IMR-90 (cell line): ENCODE results near the gene TUBA1B. TPM values are rescaled to one million over a fixed set of nuclear protein-coding genes. Genes with fewer than 3 reads are reported as not detected.

Source experiments
- ATAC-seq: fragments of 200-7000 bp; cut with Tn5 transposase; 2 replicates; pipeline ENCODE4 v1.9.1; 2020; ENCODE audit warnings: low read depth, mild to moderate bottlenecking, moderate library complexity
- Bru-seq: library from RNA; stranded (reverse); fragments of 400-500 nt; gene quantifications from one replicate; lab custom pipeline; 2021; lab: Mats Ljungman, UMichigan
- BruChase-seq, 2 experiments: library from RNA; stranded (reverse); fragments of 400-500 nt; gene quantifications; one replicate each; lab custom pipeline; 2021; lab: Mats Ljungman, UMichigan
- BruUV-seq: library from RNA; stranded (reverse); fragments of 400-500 nt; replicated peaks from 2 replicates; lab custom pipeline; 2021; lab: Mats Ljungman, UMichigan
- CTCF ChIA-PET: fragments of 300-600 bp; formaldehyde crosslinking; extraction: SDS; loops from one replicate; lab custom pipeline; 2021; ENCODE audit warnings: antibody characterized with exemption; lab: Yijun Ruan, JAX
- POLR2A ChIA-PET: fragments of 300-600 bp; sonication (Branson Sonifier 250); formaldehyde crosslinking; loops from one replicate; lab custom pipeline; 2022; ENCODE audit warnings: antibody characterized with exemption; ENCODE audit not compliant: unreplicated experiment; lab: Charles Lee
- DNase-seq: peaks from one replicate; pipeline ENCODE4 v3.0.0; 2013
- H2AFZ ChIP-seq: replicated peaks from 2 replicates; pipeline ENCODE3; 2013; ENCODE audit warnings: low read length, mild to moderate bottlenecking; ENCODE audit not compliant: poor library complexity
- H2AK5ac ChIP-seq: 2 replicates; pipeline ENCODE4 v1.6.1; 2013; ENCODE audit warnings: low read depth, low read length, inconsistent platforms
- H2AK9ac ChIP-seq: replicated peaks from 2 replicates; pipeline ENCODE3; 2013; ENCODE audit warnings: mild to moderate bottlenecking, low read depth, low read length, moderate library complexity; ENCODE audit not compliant: poor library complexity
- H2BK120ac ChIP-seq: 2 replicates; pipeline ENCODE4 v1.6.1; 2013; ENCODE audit warnings: low read depth, low read length, inconsistent platforms
- H2BK15ac ChIP-seq: 3 replicates; pipeline ENCODE4 v1.6.1; 2013; ENCODE audit warnings: low read depth, low read length, inconsistent platforms
- H2BK20ac ChIP-seq: 2 replicates; pipeline ENCODE4 v1.6.1; 2013; ENCODE audit warnings: low read depth, mild to moderate bottlenecking, inconsistent platforms, low read length, moderate library complexity
- H2BK5ac ChIP-seq: 2 replicates; pipeline ENCODE4 v1.6.1; 2013; ENCODE audit warnings: mild to moderate bottlenecking, low read depth, low read length, inconsistent platforms; ENCODE audit not compliant: poor library complexity, severe bottlenecking
- H3K14ac ChIP-seq: replicated peaks from 2 replicates; pipeline ENCODE4 v1.6.1; 2013; ENCODE audit warnings: low read depth, low read length, inconsistent platforms
- H3K18ac ChIP-seq: 2 replicates; pipeline ENCODE4 v1.6.1; 2013; ENCODE audit warnings: low read depth, low read length, control low read depth
- H3K23ac ChIP-seq: 2 replicates; pipeline ENCODE4 v1.6.1; 2013; ENCODE audit warnings: low read depth, low read length, inconsistent platforms
- H3K27ac ChIP-seq: 2 replicates; pipeline ENCODE4 v1.5.1; 2013; ENCODE audit warnings: mild to moderate bottlenecking, control low read depth, low read length; ENCODE audit not compliant: insufficient read depth
- H3K27me3 ChIP-seq: 2 replicates; pipeline ENCODE4 v1.6.1; 2013; ENCODE audit warnings: low read length; ENCODE audit not compliant: control insufficient read depth, insufficient read depth
- H3K36me3 ChIP-seq: 2 replicates; pipeline ENCODE4 v1.6.1; 2013; ENCODE audit warnings: low read length, mixed read lengths; ENCODE audit not compliant: control insufficient read depth, insufficient read depth
- H3K4ac ChIP-seq: 2 replicates; pipeline ENCODE4 v1.6.1; 2013; ENCODE audit warnings: low read depth, low read length, inconsistent platforms
- H3K4me1 ChIP-seq: 2 replicates; pipeline ENCODE4 v1.6.1; 2013; ENCODE audit warnings: low read length, mixed read lengths; ENCODE audit not compliant: control insufficient read depth, insufficient read depth
- H3K4me2 ChIP-seq: 2 replicates; pipeline ENCODE4 v1.6.1; 2013; ENCODE audit warnings: low read depth, mild to moderate bottlenecking, control low read depth, low read length, moderate library complexity
- H3K4me3 ChIP-seq: 2 replicates; pipeline ENCODE4 v1.5.1; 2013; ENCODE audit warnings: low read depth, mild to moderate bottlenecking, control low read depth, low read length, moderate library complexity; ENCODE audit not compliant: insufficient read depth
- H3K56ac ChIP-seq: 2 replicates; pipeline ENCODE4 v1.6.1; 2013; ENCODE audit warnings: low read length, inconsistent platforms; ENCODE audit not compliant: insufficient read depth; ENCODE audit errors: extremely low read depth
- H3K79me1 ChIP-seq, 2 experiments: 2 replicates each; pipeline ENCODE4 v1.6.1; 2013; ENCODE audit warnings: low read length in 2 of 2, inconsistent platforms in 1 of 2, low read depth in 1 of 2
- H3K9ac ChIP-seq: 2 replicates; pipeline ENCODE4 v1.6.1; 2013; ENCODE audit warnings: low read depth, low read length, control low read depth
- H3K9me1 ChIP-seq: 2 replicates; pipeline ENCODE4 v1.6.1; 2013; ENCODE audit warnings: low read length, inconsistent platforms; ENCODE audit not compliant: insufficient read depth
- H3K9me3 ChIP-seq: 2 replicates; pipeline ENCODE4 v1.6.1; 2013; ENCODE audit warnings: low read length; ENCODE audit not compliant: control insufficient read depth, insufficient read depth
- H4K20me1 ChIP-seq: 2 replicates; pipeline ENCODE4 v1.6.1; 2013; ENCODE audit warnings: low read length, inconsistent platforms; ENCODE audit not compliant: insufficient read depth
- H4K5ac ChIP-seq: 2 replicates; pipeline ENCODE4 v1.6.1; 2013; ENCODE audit warnings: mild to moderate bottlenecking, low read depth, low read length, control low read depth
- H4K8ac ChIP-seq, 2 experiments: 2 replicates each; pipeline ENCODE4 v1.6.1; 2013; ENCODE audit warnings: low read depth in 2 of 2, low read length in 2 of 2, control low read depth in 1 of 2, inconsistent platforms in 1 of 2
- H4K91ac ChIP-seq: 2 replicates; pipeline ENCODE4 v1.6.1; 2013; ENCODE audit warnings: low read depth, low read length, inconsistent platforms; ENCODE audit not compliant: insufficient read depth
- BHLHE40 ChIP-seq: fragments of 150-350 bp; IDR thresholded peaks from 2 replicates; pipeline ENCODE4 v1.6.1; 2016; ENCODE audit warnings: mild to moderate bottlenecking, low read depth, low read length
- CEBPB ChIP-seq: IDR thresholded peaks from 2 replicates; pipeline ENCODE4 v1.6.1; 2012; ENCODE audit warnings: low read depth, low read length, improper control_type of control experiment
- CHD1 ChIP-seq: IDR thresholded peaks from 2 replicates; pipeline ENCODE4 v1.6.1; 2012; ENCODE audit warnings: low read depth, low read length, improper control_type of control experiment
- CTCF ChIP-seq: conservative IDR thresholded peaks from 2 replicates; pipeline ENCODE4 v1.5.1; 2012; ENCODE audit warnings: mild to moderate bottlenecking, low read depth, low read length, improper control_type of control experiment
- FOS ChIP-seq: fragments of 150-350 bp; IDR thresholded peaks from 2 replicates; pipeline ENCODE4 v1.6.1; 2016; ENCODE audit warnings: low read depth, low read length
- MAFK ChIP-seq: IDR thresholded peaks from 2 replicates; pipeline ENCODE4 v1.6.1; 2012; ENCODE audit warnings: low read depth, low read length, improper control_type of control experiment
- MXI1 ChIP-seq: IDR thresholded peaks from 2 replicates; pipeline ENCODE4 v1.6.1; 2012; ENCODE audit warnings: low read depth, mild to moderate bottlenecking, low read length, moderate library complexity, borderline replicate concordance
- POLR2A ChIP-seq: IDR thresholded peaks from 2 replicates; pipeline ENCODE4 v1.6.1; 2012; ENCODE audit warnings: mild to moderate bottlenecking, low read depth, low read length
- RAD21 ChIP-seq: IDR thresholded peaks from 2 replicates; pipeline ENCODE4 v1.6.1; 2012; ENCODE audit warnings: low read length, improper control_type of control experiment
- RFX5 ChIP-seq: IDR thresholded peaks from 2 replicates; pipeline ENCODE4 v1.8.0; 2012; ENCODE audit warnings: low read depth, mild to moderate bottlenecking, low read length, moderate library complexity
- SMC3 ChIP-seq: fragments of 150-350 bp; IDR thresholded peaks from 2 replicates; pipeline ENCODE4 v1.6.1; 2016; ENCODE audit warnings: low read depth, mild to moderate bottlenecking, antibody characterized with exemption, low read length, moderate library complexity
- USF2 ChIP-seq: fragments of 150-350 bp; IDR thresholded peaks from 2 replicates; pipeline ENCODE4 v1.6.1; 2017; ENCODE audit warnings: mild to moderate bottlenecking, antibody characterized with exemption, low read length, low read depth
- WGBS, 2 experiments: methylation state at CpG; one replicate each; pipeline versions ENCODE4 v1.1.5 to v1.1.7; 2013; ENCODE audit warnings: missing lambda C conversion rate in 2 of 2; ENCODE audit not compliant: insufficient read length in 1 of 2; ENCODE audit errors: extremely low coverage in 2 of 2; 5-methylcytosine and 5-hydroxymethylcytosine counted together
- dilution Hi-C: fragments of 300-500 bp; cut with HindIII; formaldehyde crosslinking; loops from one replicate; pipeline ENCODE4 v1.14.3; 2018; ENCODE audit warnings: low sequenced_read_pairs; ENCODE audit not compliant: unreplicated experiment
- in situ Hi-C: fragments of 300-500 bp; cut with MboI; formaldehyde crosslinking; loops from 3 replicates; pipeline ENCODE4 v1.14.3; 2019; ENCODE audit warnings: low sequenced_read_pairs, inconsistent platforms, mixed read lengths
- intact Hi-C: fragments of 100-400 bp; cut with micrococcal nuclease; formaldehyde crosslinking; loops from 2 replicates; pipeline ENCODE4 v1.10.0; 2022
- long read RNA-seq: library from polyadenylated mRNA; unstranded; transcript quantifications from one replicate; pipeline ENCODE4 v2.0.0, GENCODE V29; 2021; ENCODE audit not compliant: unreplicated experiment
- polyA plus RNA-seq, 3 experiments: library from polyadenylated mRNA; depleted of rRNA; stranded (reverse); fragments of >200 nt; gene quantifications; 2 replicates each; pipeline ENCODE4 v1.2.3, GENCODE V29; 2012; ENCODE audit warnings: low replicate concordance in 1 of 3
- total RNA-seq: library from RNA; depleted of rRNA; stranded (reverse); fragments of >200 nt; gene quantifications from 2 replicates; pipeline ENCODE4 v1.2.3, GENCODE V29; 2012; rRNA removed

Gene TUBA1B
- total RNA-seq: 4,476 and 5,195 TPM in 2 replicates
- 4,221 and 4,665 TPM in 2 replicates for polyA plus RNA-seq (2012; rRNA removed)
- polyA plus RNA-seq (2012; cell fraction: cytosol; rRNA removed): 3,130 and 3,490 TPM in 2 replicates
- 1,066 and 1,464 TPM in 2 replicates for polyA plus RNA-seq (2012; cell fraction: nucleus; rRNA removed; ENCODE audit: low replicate concordance)
- percentile 97 among the genes with signal in this experiment for Bru-seq, nascent RNA
- BruChase-seq, experiment 1, labeled RNA remaining after a 6-hour chase: percentile 100 among the genes with signal in this experiment
- BruChase-seq, experiment 2, labeled RNA remaining after a 2-hour chase: percentile 98 among the genes with signal in this experiment
- long read RNA-seq, transcript TUBA1B-201 (3 exons, 3,198 nt): minor isoform, 31 of 608 reads
- long read RNA-seq, transcript TUBA1B-202 (4 exons, 1,627 nt): major isoform, 365 of 608 reads
- long read RNA-seq, partial matches to known transcripts: 22 of 608 reads
- long read RNA-seq, other reads (novel, unspliced or antisense): 190 of 608 reads

GRCh38 chr12:49131051-49131893 lies at the start of gene TUBA1B:
Gene TUBA1B (minus strand): TSS chr12:49131395. CDS start chr12:49131300, 95 bp downstream.
- peak within 1 kb of the TSS; percentile 95 for H3K9ac ChIP-seq
- intact Hi-C loops: loop anchor here (1.0 to 10.0 kb wide), 3 partner anchors 58 to 134 kb away; partner anchors contain the start of genes TUBA1A and TUBA1C
- ATAC-seq (peak; percentile 90), DNase-seq (peak; percentile 82)
- peaks cover 40% of the 10 kb centered on the region for H4K20me1 ChIP-seq
- H3K9me3 ChIP-seq: no peaks in the 10 kb centered on the region
- H2BK5ac ChIP-seq: peak within 1 kb of the TSS; percentile 89
- H2BK15ac ChIP-seq: peak within 1 kb of the TSS; percentile 30; the same call in 1 of the 3 replicates
- H4K8ac ChIP-seq: peak within 1 kb of the TSS; percentile 82 to 99
- dilution Hi-C loops: no loop called here
- peak within 1 kb of the TSS; percentile 89 for H3K27ac ChIP-seq
- H3K14ac ChIP-seq: peak within 1 kb of the TSS; percentile 97
- peaks cover 6 to 49% of the 10 kb centered on the region in 2 experiments for H3K79me1 ChIP-seq
- peak within 1 kb of the TSS; percentile 98 for H3K23ac ChIP-seq
- no peaks in the 10 kb centered on the region for H3K27me3 ChIP-seq
- ChIA-PET CTCF (interaction anchor here (0.7 to 2.8 kb wide), 6 partner anchors 20 to 114 kb away, joined by 3 to 10 read pairs (median 4); no protein-coding TSS in a partner anchor), POLR2A (interaction anchor here (0.5 to 1.8 kb wide), 13 partner anchors 56 to 378 kb away, joined by 3 to 10 read pairs (median 4); partner anchors contain the start of gene TUBA1A)
- H3K56ac ChIP-seq: peak within 1 kb of the TSS; percentile 99
- peak within 1 kb of the TSS; percentile 63 for H2BK120ac ChIP-seq
- H2AK9ac ChIP-seq: peak within 1 kb of the TSS; percentile 100
- H4K5ac ChIP-seq: peak within 1 kb of the TSS; percentile 96
- peaks cover 25% of the 10 kb centered on the region for H3K36me3 ChIP-seq
- H3K4me2 ChIP-seq: peak within 1 kb of the TSS; percentile 87
- H3K9me1 ChIP-seq: no peaks in the 10 kb centered on the region
- H3K4me3 ChIP-seq: peak within 1 kb of the TSS; percentile 82
- H3K4me1 ChIP-seq: peaks cover 7% of the 10 kb centered on the region
- no TSS peak for BruUV-seq
- H2AFZ ChIP-seq: peak within 1 kb of the TSS; percentile 90
- H2BK20ac ChIP-seq: peak within 1 kb of the TSS; percentile 1; the same call in 1 of the 2 replicates
- peak within 1 kb of the TSS; percentile 74 for H3K18ac ChIP-seq
- peak within 1 kb of the TSS; percentile 96 for H2AK5ac ChIP-seq
- H3K4ac ChIP-seq: peak within 1 kb of the TSS; percentile 97
- in situ Hi-C loops: loop anchor here (10.0 kb wide), 1 partner anchor 54 kb away; the partner anchor contains the start of gene TUBA1A
- 1% methylated on average over 63 of the region's 79 CpGs; no CpG with 5 or more reads in 1 of the 2 experiments for WGBS, 2 experiments
- H4K91ac ChIP-seq: peak within 1 kb of the TSS; percentile 97
- TF ChIP-seq BHLHE40 (no peak), CHD1 (0 out of 2 replicates have a peak, but pooled peaks have one; percentile 10), MAFK (no peak), USF2 (no peak), MXI1 (peak; percentile 74; the same call in 1 of the 2 replicates), RFX5 (no peak), POLR2A (peak; percentile 99), FOS (no peak), RAD21 (no peak), SMC3 (no peak), CEBPB (no peak), CTCF (no peak)
